GM18502 (cell line): ENCODE data around the gene MAN1C1.

Experiments
- ATAC-seq: cut with Tn5 transposase; IDR thresholded peaks from one replicate; pipeline ENCODE4 v1.9.1; 2021; ENCODE audit warnings: mild to moderate bottlenecking; ENCODE audit not compliant: unreplicated experiment, poor library complexity

MAN1C1 gene

DNA sequence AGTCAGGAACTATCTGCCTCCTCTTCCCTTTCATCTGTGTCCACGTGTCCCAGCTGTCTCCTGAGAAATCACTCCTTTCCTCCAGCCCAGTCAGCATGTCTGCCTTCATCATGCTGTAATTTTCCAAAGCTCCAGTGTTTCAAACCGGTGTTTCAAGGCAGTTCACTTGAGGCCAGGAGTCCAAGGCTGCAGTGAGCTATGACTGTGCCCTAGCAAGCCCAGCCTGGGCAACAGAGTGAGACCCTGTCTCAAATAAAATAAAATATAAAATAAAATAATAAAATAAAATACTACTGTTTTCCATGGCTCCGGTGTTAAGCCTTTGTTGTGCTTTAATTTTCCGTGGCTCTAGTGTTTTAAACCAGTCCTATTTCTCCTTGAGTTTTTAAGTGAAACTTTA lies 175.5 kb downstream of the MAN1C1 start:
- ATAC-seq: no peak

DNA sequence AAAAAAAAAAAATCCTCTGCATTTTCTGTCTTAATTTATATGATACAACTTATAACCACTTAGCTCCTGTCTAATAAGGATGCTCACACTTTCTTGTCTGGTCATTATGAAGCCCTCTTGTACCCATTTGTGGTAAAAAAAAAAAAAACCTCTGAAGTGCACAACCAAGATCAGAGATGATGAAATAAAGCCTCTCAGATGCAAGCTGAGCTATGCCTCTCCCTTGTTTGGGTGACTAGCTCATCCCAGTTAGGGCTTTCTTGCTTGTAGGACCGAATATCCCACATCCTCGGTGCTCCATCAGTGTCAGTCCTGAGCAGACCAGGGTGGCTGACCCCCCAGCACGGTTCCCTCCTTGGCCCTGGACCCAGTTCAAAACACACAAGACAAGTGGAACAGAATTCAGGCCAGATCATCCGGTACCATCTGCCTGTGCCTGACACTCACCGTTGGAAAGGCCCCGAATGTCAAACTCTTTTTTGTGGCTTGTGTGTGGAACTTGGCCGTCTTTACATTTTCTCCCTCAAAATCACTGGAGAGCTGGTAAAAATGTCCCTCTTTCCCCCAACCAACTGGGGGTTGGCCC lies 177.1 kb downstream of the MAN1C1 start:
- no peak for ATAC-seq

DNA sequence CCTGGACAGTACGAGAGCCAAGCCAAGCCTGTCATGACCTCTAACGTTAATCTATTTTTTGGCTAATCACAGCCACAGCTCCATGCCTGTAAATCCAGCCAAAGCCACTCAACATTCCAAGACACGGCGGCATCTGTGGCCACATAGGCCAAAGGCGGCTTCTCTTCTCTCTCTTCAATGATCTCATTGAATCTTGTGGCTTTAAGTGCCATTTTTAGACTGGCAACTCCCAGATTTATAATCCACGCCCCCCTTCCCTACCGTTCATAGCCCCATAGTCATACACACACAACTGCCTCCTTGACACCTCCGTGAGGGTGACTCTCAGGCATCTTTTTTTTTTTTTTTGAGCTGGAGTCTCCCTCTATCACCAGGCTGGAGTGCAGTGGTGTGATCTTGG lies 177.7 kb downstream of the MAN1C1 start:
- no peak for ATAC-seq

DNA sequence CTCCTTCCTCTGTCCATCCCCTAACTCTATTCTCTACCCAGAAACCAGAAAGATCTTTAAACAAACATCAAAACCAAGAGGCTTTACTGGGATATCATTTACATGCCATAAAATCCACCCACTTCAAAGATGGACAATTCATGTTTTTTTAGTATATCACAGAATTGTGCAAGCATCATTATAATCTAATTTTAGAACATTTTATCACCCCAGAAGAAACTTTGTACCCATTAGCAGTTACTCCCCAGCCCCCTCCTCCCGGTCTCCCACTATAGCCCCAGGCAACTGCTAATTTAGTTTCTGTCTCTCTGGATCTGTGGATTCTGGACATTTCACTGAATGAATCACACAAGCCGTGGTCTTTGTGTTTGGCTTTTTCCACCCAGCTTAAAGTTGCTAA lies 178.6 kb downstream of the MAN1C1 start:
- ATAC-seq: no peak

DNA sequence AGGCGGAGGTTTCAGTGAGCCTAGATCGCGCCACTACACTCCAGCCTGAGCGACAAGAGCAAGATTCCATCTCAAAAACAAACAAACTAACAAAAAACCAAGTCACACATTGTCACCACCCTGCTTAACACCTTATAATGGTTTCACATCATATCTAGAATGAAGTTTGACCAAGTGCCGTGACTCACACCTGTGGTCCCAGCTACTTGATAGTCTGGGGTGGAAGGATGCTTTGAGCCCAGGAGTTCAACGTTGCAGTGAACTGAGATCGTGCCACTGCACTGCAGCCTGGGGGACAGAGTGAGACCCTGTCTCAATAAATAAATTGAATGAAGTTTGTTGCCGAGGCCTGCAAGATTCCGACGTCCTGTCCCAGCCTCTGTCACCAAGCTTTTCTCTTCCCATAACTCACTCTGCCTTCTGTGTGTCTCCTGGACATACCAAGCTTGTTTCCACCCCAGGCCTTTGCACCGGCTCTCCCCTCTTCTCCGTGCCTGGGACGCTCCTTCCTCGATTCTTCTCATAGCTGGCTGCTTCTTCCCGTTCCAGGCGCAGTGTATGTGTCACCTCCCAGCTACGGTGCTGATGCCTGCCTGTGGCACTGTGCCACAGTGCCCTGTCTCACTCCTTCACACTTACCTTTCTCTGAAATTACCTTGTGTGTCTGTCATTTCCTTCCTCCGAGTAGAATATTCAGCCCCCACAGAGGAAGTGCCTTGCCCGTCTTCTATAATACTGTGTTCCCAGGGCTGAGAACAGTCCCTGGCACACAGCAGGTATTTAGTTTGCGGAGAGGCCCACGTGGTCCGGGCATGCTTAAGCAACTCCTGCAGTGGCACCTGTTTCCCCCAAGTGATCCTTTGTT lies 179.6 kb downstream of the MAN1C1 start:
- no peak for ATAC-seq

DNA sequence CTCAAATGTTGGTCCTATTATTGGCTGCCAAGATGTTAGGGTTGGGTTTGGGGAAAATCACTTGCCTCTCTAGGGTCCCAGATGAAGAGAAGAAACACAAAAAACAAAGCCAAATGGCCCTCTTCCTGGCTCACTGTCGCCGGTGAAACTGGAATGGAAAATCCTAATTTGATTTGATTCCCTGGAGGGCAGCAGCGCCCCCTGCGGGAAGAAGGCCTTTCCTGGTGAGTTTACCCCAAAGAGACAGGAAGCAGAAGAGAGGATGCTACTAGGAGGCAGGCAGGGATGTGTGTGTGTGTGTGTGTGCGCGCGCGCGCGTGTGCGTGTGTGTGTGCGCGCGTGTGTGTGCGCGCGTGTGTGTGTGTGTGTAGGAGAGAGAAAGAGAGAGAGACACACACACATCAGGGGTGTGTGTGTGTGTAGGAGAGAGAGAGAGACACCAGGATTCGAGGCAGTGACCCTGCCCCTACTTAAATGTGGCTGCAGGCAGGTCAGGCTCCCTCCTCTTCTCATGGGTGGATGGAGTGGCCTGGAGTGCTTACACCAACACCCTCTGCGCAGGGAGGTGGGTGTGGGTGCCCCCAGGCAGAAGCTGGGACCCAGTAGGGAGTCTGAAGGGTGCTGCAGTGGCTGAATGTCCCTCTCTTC lies 180.3 kb downstream of the MAN1C1 start:
- ATAC-seq: no peak

- ATAC-seq: no peak
These were observed 181.3 kb downstream of the MAN1C1 start for GRCh38 chr1:25797939-25798338.

- no peak for ATAC-seq
These were observed 182.2 kb downstream of the MAN1C1 start for GRCh38 chr1:25798666-25799351.

GRCh38 chr1:25799352-25799934 lies 182.9 kb downstream of the MAN1C1 start:
- no peak for ATAC-seq

GRCh38 chr1:25799935-25800702 lies 183.5 kb downstream of the MAN1C1 start, which contains the start of gene SELENON:
Gene SELENON, plus strand, starts transcription at chr1:25800193. Its CDS starts 38 bp downstream, at chr1:25800231.
- ATAC-seq: no peak

- no peak for ATAC-seq
These were observed 184.2 kb downstream of the MAN1C1 start for GRCh38 chr1:25800703-25801377.

- no peak for ATAC-seq
These were observed 186.3 kb downstream of the MAN1C1 start for GRCh38 chr1:25802915-25803314.

GRCh38 chr1:25803368-25803767 lies 186.8 kb downstream of the MAN1C1 start:
- no peak for ATAC-seq

- ATAC-seq: peak; percentile 46
These were observed 187.8 kb downstream of the MAN1C1 start for GRCh38 chr1:25804244-25804963.

DNA sequence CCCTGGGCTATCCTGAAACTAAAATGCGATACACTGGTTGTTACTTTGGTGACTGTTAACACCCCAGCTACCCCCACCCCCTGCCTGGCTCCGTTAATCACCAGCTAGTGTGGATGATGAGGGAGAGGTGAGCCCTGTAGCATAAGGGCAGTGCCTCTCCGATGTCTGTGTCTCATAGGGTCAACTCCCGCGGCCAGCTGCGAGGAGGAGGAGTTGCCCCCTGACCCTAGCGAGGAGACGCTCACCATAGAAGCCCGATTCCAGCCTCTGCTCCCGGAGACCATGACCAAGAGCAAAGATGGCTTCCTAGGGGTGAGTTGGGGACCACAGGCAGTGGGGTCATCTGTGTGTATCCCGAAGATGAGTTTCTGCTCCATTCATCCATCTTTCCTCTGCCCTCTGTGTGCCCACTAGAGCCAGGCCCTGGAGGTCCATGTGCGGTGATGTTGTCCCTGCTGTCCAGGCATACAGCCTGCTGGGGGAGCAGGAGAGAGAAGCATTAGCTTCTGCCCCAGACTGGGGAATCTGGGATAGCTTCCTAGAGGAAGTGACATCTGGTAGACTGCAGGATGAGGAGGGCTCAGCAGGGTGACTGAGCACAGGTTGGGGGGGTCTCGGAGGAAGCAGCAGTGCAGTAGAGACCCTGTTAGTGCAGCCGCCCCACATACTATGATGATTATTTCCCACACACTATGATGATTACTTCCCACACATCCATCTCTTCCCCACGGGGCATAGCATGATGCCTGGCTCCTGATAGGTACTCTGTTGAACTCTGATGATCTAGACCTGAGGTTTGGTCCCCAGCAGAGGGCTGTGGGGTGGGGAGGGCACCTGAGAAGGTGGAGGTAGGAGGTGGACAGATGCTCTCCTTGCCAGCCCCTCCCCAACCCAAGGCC lies 188.6 kb downstream of the MAN1C1 start:
- ATAC-seq: no peak

DNA sequence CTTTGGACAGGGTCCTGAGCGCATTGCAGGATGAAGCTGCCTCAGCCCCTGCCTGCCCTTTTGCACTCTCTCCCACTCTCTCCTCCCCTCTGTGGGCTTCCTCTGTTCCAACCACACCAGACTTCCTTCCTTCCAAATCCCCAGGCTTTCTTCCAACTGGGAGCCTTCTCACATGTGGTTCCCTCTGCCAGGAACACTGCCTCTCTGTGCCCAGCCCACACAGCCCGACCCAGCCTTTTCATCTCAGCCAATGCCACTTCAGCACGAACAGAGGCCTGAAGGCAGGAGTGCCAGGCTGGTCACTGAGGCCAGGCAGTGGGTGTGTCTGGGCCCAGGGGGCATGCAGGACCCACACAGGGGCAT lies 189.3 kb downstream of the MAN1C1 start:
- ATAC-seq: no peak

- ATAC-seq: no peak
These were observed 189.8 kb downstream of the MAN1C1 start for GRCh38 chr1:25806418-25806817.
